ENCODE measurements around the gene PRR23E.

DNA sequence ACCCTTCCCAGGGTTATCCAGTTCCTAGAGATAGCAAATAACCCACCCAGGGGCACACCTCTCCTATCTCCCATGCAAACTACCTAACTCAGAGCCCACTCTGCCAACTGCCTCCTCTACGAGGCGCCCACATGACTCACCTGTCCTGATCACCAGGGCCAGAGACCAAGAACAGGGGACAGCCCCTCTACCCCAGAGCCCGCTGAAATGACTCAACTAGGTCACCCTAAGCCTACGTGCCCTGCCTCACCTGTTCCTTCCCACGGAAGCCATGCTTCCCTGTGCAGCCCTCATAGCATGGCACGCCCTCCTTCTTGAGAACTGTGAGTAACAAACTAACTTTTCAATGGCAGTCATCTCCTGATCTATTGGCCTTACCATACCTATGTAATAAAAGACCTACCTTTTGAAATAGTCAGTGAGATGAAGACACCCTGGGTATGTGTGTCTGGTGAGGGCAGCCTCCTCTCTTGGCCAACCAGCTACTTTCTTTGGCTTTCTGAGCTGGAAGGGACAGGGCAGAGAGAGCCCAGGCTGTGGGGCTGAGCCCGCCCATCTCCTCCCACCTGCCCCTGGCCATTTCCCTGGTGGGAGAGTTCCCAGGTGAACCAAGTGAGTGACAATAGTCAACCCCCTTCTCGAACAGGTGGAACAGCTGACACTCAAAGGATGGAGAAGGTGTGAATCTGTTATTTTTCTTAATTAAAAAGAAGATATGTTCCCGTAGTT, 25.5 kb upstream of the PRR23E start:
- TF ChIP-seq, protein P1, sequence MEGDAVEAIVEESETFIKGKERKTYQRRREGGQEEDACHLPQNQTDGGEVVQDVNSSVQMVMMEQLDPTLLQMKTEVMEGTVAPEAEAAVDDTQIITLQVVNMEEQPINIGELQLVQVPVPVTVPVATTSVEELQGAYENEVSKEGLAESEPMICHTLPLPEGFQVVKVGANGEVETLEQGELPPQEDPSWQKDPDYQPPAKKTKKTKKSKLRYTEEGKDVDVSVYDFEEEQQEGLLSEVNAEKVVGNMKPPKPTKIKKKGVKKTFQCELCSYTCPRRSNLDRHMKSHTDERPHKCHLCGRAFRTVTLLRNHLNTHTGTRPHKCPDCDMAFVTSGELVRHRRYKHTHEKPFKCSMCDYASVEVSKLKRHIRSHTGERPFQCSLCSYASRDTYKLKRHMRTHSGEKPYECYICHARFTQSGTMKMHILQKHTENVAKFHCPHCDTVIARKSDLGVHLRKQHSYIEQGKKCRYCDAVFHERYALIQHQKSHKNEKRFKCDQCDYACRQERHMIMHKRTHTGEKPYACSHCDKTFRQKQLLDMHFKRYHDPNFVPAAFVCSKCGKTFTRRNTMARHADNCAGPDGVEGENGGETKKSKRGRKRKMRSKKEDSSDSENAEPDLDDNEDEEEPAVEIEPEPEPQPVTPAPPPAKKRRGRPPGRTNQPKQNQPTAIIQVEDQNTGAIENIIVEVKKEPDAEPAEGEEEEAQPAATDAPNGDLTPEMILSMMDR (IDR thresholded peaks at IDR 0.05; ENCODE audit: poor library complexity, severe bottlenecking): no peak
- no peak for TF ChIP-seq EZH2 (IDR thresholded peaks at IDR 0.05; ENCODE audit: borderline replicate concordance, insufficient read depth, low read length, poor library complexity, severe bottlenecking)
- no peak for TF ChIP-seq TAF1 (IDR thresholded peaks at IDR 0.05; ENCODE audit: low read depth)
- no peak for TF ChIP-seq RAD21 (conservative IDR thresholded peaks at IDR 0.05)
- TF ChIP-seq, protein P2, sequence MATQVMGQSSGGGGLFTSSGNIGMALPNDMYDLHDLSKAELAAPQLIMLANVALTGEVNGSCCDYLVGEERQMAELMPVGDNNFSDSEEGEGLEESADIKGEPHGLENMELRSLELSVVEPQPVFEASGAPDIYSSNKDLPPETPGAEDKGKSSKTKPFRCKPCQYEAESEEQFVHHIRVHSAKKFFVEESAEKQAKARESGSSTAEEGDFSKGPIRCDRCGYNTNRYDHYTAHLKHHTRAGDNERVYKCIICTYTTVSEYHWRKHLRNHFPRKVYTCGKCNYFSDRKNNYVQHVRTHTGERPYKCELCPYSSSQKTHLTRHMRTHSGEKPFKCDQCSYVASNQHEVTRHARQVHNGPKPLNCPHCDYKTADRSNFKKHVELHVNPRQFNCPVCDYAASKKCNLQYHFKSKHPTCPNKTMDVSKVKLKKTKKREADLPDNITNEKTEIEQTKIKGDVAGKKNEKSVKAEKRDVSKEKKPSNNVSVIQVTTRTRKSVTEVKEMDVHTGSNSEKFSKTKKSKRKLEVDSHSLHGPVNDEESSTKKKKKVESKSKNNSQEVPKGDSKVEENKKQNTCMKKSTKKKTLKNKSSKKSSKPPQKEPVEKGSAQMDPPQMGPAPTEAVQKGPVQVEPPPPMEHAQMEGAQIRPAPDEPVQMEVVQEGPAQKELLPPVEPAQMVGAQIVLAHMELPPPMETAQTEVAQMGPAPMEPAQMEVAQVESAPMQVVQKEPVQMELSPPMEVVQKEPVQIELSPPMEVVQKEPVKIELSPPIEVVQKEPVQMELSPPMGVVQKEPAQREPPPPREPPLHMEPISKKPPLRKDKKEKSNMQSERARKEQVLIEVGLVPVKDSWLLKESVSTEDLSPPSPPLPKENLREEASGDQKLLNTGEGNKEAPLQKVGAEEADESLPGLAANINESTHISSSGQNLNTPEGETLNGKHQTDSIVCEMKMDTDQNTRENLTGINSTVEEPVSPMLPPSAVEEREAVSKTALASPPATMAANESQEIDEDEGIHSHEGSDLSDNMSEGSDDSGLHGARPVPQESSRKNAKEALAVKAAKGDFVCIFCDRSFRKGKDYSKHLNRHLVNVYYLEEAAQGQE (IDR thresholded peaks at IDR 0.05; ENCODE audit: borderline replicate concordance): no peak
- TF ChIP-seq MXI1 (conservative IDR thresholded peaks at IDR 0.05; ENCODE audit: poor library complexity, severe bottlenecking): no peak
